HepG2 (cell line): ENCODE measurements around the gene PLS1. TPM values are rescaled to one million over a fixed set of nuclear protein-coding genes. Genes with fewer than 3 reads are reported as not detected.
A peak's percentile ranks its signal among the peaks of the same experiment; 100 is the strongest.

Experiments used
- KLF15 ChIP-seq: sonication (generic); formaldehyde crosslinking; IDR thresholded peaks from 2 replicates; pipeline ENCODE4 v1.8.1; 2023; ENCODE audit warnings: borderline replicate concordance, mild to moderate bottlenecking, inconsistent platforms, missing genetic modification reagents, mixed read lengths
- NFIC ChIP-seq: IDR thresholded peaks from 2 replicates; pipeline ENCODE4 v1.6.1; 2012; ENCODE audit warnings: mild to moderate bottlenecking, low read length, inconsistent platforms
- YEATS4 ChIP-seq: sonication (generic); formaldehyde crosslinking; IDR thresholded peaks from 2 replicates; pipeline ENCODE4 v1.4.0; 2020; ENCODE audit warnings: missing genetic modification reagents, borderline replicate concordance
- ZNF20 ChIP-seq: sonication (generic); formaldehyde crosslinking; IDR thresholded peaks from 2 replicates; pipeline ENCODE4 v1.4.0; 2020; ENCODE audit warnings: mild to moderate bottlenecking, moderate library complexity, missing genetic modification reagents
- ZNF703 ChIP-seq: sonication (generic); formaldehyde crosslinking; IDR thresholded peaks from 2 replicates; pipeline ENCODE4 v1.5.1; 2020; ENCODE audit warnings: missing genetic modification reagents, mild to moderate bottlenecking, moderate library complexity, borderline replicate concordance
- polyA plus RNA-seq, 8 experiments: library from polyadenylated mRNA; depleted of rRNA in 3 of 8; stranded (reverse) in 7 of 8; unstranded in 1 of 8; fragments of >200 nt; fragmentation: Illumina TruSeq in 4 of 8; extraction: Trizol in 4 of 8; gene quantifications; 2 replicates each; pipeline versions ENCODE4 v1.2.1 to v1.2.3, GENCODE V29; 2011 to 2016; ENCODE audit warnings: low read depth in 4 of 8, missing spikeins in 1 of 8, mixed read lengths in 1 of 8; ENCODE audit not compliant: insufficient read depth in 1 of 8
- total RNA-seq, 5 experiments: library from RNA; depleted of rRNA; stranded (reverse); fragments of >200 nt; fragmentation: Illumina TruSeq; extraction: Trizol; gene quantifications; 2 replicates each; pipeline ENCODE4 v1.2.3, GENCODE V29; 2016; ENCODE audit warnings: low read depth in 1 of 5
- TF ChIP-seq, protein P1 (sequence below): IDR thresholded peaks from 2 replicates; pipeline ENCODE4 v1.6.1; 2012; ENCODE audit warnings: low read length, improper control_type of control experiment
- TF ChIP-seq, protein P2 (sequence below): sonication (generic); formaldehyde crosslinking; IDR thresholded peaks from 2 replicates; pipeline ENCODE4 v1.5.1; 2020; ENCODE audit warnings: mild to moderate bottlenecking, missing genetic modification reagents
- TF ChIP-seq, protein P3 (sequence below): sonication (generic); formaldehyde crosslinking; IDR thresholded peaks from 2 replicates; pipeline ENCODE4 v1.4.0; 2020; ENCODE audit warnings: missing genetic modification reagents
- TF ChIP-seq, protein P4 (sequence below): sonication (generic); formaldehyde crosslinking; conservative IDR thresholded peaks from 2 replicates; pipeline ENCODE4 v1.4.0; 2020; ENCODE audit warnings: missing genetic modification reagents
- TF ChIP-seq, protein P5 (sequence below): sonication (generic); formaldehyde crosslinking; conservative IDR thresholded peaks from 2 replicates; pipeline ENCODE4 v1.5.0; 2020; ENCODE audit warnings: missing genetic modification reagents
- TF ChIP-seq, protein P6 (sequence below): IDR thresholded peaks from 2 replicates; pipeline ENCODE4 v1.6.1; 2016; ENCODE audit warnings: missing compliant biosample characterization, missing genetic modification reagents, borderline replicate concordance
- TF ChIP-seq, protein P7 (sequence below): sonication (generic); formaldehyde crosslinking; conservative IDR thresholded peaks from 2 replicates; pipeline ENCODE4 v1.4.0; 2020; ENCODE audit warnings: missing genetic modification reagents

PLS1 gene
- total and polyA plus RNA-seq, 2 of the 13 experiments (the other 11 are each of a cell fraction or from before 2014, with no cell fraction given) = 11.2 to 21.1 TPM

DNA sequence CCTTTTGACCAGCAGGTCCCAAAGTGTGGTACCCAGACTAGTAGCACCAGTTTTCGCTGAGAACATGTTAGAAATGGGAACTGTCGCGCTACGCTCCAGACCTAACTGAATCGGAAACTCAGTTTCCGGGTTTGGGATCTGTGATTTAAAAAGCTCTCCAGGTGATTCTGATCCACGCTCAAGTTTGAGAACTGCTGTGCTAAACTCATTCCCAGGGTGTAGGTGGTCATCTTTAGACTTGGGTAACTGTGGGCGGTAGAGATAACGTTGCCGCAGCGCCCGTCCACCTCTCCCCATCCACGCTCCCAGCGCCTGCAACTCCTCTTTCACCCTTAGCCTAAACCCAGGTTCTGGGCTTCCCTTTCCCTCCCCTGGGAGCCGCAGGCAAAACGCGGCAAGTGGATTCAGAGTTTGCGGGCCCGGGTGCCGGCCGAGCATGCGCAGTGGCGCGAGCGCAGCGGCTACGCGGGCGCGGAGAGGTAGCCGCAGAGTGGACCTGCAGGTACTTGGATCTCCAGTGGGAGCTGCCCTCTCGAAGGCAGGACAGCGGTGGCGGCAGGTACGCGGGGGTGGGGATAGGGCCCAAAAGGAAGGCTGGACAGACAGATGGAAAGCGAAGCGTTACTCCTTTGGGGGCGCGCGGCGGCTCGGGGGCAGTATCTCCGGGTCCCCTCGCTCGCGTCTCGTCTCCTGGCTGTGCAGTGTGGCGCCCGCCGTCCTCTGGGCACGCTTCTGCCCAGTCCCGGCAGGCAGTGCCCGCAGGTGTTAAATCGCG, at the start of gene PLS1 (continued):
- TF ChIP-seq, protein P1, sequence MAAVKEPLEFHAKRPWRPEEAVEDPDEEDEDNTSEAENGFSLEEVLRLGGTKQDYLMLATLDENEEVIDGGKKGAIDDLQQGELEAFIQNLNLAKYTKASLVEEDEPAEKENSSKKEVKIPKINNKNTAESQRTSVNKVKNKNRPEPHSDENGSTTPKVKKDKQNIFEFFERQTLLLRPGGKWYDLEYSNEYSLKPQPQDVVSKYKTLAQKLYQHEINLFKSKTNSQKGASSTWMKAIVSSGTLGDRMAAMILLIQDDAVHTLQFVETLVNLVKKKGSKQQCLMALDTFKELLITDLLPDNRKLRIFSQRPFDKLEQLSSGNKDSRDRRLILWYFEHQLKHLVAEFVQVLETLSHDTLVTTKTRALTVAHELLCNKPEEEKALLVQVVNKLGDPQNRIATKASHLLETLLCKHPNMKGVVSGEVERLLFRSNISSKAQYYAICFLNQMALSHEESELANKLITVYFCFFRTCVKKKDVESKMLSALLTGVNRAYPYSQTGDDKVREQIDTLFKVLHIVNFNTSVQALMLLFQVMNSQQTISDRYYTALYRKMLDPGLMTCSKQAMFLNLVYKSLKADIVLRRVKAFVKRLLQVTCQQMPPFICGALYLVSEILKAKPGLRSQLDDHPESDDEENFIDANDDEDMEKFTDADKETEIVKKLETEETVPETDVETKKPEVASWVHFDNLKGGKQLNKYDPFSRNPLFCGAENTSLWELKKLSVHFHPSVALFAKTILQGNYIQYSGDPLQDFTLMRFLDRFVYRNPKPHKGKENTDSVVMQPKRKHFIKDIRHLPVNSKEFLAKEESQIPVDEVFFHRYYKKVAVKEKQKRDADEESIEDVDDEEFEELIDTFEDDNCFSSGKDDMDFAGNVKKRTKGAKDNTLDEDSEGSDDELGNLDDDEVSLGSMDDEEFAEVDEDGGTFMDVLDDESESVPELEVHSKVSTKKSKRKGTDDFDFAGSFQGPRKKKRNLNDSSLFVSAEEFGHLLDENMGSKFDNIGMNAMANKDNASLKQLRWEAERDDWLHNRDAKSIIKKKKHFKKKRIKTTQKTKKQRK = no peak
- TF ChIP-seq KLF15 (peak; percentile 44; the same call in 1 of the 2 replicates), YEATS4 (CRISPR knock-in tag) (peak; percentile 83), NFIC (no peak), ZNF703 (CRISPR knock-in tag) (no peak), ZNF20 (no peak)
- TF ChIP-seq, protein P2, sequence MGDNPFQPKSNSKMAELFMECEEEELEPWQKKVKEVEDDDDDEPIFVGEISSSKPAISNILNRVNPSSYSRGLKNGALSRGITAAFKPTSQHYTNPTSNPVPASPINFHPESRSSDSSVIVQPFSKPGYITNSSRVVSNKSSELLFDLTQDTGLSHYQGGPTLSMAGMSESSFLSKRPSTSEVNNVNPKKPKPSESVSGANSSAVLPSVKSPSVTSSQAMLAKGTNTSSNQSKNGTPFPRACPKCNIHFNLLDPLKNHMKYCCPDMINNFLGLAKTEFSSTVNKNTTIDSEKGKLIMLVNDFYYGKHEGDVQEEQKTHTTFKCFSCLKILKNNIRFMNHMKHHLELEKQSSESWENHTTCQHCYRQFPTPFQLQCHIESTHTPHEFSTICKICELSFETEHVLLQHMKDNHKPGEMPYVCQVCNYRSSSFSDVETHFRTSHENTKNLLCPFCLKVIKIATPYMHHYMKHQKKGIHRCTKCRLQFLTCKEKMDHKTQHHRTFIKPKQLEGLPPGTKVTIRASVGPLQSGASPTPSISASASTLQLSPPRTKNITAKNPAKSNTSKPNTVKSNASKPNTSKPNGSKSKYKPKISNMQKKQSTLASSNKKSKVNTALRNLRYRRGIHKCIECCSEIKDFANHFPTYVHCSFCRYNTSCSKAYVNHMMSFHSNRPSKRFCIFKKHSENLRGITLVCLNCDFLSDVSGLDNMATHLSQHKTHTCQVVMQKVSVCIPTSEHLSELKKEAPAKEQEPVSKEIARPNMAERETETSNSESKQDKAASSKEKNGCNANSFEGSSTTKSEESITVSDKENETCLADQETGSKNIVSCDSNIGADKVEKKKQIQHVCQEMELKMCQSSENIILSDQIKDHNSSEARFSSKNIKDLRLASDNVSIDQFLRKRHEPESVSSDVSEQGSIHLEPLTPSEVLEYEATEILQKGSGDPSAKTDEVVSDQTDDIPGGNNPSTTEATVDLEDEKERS (CRISPR knock-in tag) = peak; percentile 72; the same call in 1 of the 2 replicates
- TF ChIP-seq, protein P3, sequence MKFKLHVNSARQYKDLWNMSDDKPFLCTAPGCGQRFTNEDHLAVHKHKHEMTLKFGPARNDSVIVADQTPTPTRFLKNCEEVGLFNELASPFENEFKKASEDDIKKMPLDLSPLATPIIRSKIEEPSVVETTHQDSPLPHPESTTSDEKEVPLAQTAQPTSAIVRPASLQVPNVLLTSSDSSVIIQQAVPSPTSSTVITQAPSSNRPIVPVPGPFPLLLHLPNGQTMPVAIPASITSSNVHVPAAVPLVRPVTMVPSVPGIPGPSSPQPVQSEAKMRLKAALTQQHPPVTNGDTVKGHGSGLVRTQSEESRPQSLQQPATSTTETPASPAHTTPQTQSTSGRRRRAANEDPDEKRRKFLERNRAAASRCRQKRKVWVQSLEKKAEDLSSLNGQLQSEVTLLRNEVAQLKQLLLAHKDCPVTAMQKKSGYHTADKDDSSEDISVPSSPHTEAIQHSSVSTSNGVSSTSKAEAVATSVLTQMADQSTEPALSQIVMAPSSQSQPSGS = peak; percentile 55; the same call in 1 of the 2 replicates
- TF ChIP-seq, protein P4, sequence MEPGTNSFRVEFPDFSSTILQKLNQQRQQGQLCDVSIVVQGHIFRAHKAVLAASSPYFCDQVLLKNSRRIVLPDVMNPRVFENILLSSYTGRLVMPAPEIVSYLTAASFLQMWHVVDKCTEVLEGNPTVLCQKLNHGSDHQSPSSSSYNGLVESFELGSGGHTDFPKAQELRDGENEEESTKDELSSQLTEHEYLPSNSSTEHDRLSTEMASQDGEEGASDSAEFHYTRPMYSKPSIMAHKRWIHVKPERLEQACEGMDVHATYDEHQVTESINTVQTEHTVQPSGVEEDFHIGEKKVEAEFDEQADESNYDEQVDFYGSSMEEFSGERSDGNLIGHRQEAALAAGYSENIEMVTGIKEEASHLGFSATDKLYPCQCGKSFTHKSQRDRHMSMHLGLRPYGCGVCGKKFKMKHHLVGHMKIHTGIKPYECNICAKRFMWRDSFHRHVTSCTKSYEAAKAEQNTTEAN (CRISPR knock-in tag) = no peak
- TF ChIP-seq, protein P5, sequence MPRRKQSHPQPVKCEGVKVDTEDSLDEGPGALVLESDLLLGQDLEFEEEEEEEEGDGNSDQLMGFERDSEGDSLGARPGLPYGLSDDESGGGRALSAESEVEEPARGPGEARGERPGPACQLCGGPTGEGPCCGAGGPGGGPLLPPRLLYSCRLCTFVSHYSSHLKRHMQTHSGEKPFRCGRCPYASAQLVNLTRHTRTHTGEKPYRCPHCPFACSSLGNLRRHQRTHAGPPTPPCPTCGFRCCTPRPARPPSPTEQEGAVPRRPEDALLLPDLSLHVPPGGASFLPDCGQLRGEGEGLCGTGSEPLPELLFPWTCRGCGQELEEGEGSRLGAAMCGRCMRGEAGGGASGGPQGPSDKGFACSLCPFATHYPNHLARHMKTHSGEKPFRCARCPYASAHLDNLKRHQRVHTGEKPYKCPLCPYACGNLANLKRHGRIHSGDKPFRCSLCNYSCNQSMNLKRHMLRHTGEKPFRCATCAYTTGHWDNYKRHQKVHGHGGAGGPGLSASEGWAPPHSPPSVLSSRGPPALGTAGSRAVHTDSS (CRISPR knock-in tag) = no peak
- TF ChIP-seq, protein P6, sequence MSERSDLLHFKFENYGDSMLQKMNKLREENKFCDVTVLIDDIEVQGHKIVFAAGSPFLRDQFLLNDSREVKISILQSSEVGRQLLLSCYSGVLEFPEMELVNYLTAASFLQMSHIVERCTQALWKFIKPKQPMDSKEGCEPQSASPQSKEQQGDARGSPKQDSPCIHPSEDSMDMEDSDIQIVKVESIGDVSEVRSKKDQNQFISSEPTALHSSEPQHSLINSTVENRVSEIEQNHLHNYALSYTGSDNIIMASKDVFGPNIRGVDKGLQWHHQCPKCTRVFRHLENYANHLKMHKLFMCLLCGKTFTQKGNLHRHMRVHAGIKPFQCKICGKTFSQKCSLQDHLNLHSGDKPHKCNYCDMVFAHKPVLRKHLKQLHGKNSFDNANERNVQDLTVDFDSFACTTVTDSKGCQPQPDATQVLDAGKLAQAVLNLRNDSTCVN = peak; percentile 75
- TF ChIP-seq, protein P7, sequence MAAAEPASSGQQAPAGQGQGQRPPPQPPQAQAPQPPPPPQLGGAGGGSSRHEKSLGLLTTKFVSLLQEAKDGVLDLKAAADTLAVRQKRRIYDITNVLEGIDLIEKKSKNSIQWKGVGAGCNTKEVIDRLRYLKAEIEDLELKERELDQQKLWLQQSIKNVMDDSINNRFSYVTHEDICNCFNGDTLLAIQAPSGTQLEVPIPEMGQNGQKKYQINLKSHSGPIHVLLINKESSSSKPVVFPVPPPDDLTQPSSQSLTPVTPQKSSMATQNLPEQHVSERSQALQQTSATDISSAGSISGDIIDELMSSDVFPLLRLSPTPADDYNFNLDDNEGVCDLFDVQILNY (CRISPR knock-in tag) = 0 out of 2 replicates have a peak, but pooled peaks have one; percentile 37
